SK-N-SH treated with all-trans-retinoic acid at 6 μM for 48 hours (cell line): ENCODE measurements around the gene SLC45A1.

ENCODE experiments used
- ATAC-seq: fragments of 200-7000 bp; cut with Tn5 transposase; 3 replicates; pipeline ENCODE4 v1.9.1; 2020; ENCODE audit warnings: mild to moderate bottlenecking, moderate library complexity
- BACH2 ChIP-seq: fragments of 250-450 bp; sonication (Bioruptor Pico); IDR thresholded peaks from 2 replicates; pipeline ENCODE4 v1.9.0; 2021; ENCODE audit warnings: mild to moderate bottlenecking, borderline replicate concordance
- CSDC2 ChIP-seq: fragments of 250-450 bp; sonication (Bioruptor Pico); IDR thresholded peaks from 2 replicates; pipeline ENCODE4 v1.5.0; 2020; ENCODE audit warnings: mild to moderate bottlenecking, moderate library complexity
- CSRNP3 ChIP-seq: fragments of 250-450 bp; sonication (Bioruptor Pico); IDR thresholded peaks from 2 replicates; pipeline ENCODE4 v1.5.1; 2021; ENCODE audit warnings: mild to moderate bottlenecking, moderate library complexity
- GLIS3 ChIP-seq: fragments of 250-450 bp; sonication (Bioruptor Pico); IDR thresholded peaks from 2 replicates; pipeline ENCODE4 v1.5.0; 2020; ENCODE audit warnings: mild to moderate bottlenecking, moderate library complexity
- ISL1 ChIP-seq: fragments of 250-450 bp; sonication (Bioruptor Pico); IDR thresholded peaks from 2 replicates; pipeline ENCODE4 v2.1.2; 2022; ENCODE audit warnings: mild to moderate bottlenecking, moderate library complexity
- OSR1 ChIP-seq: fragments of 250-450 bp; sonication (Bioruptor Pico); IDR thresholded peaks from 2 replicates; pipeline ENCODE4 v1.8.0; 2022; ENCODE audit warnings: moderate library complexity, mild to moderate bottlenecking, inconsistent platforms
- PATZ1 ChIP-seq: fragments of 250-450 bp; sonication (Bioruptor Pico); IDR thresholded peaks from 2 replicates; pipeline ENCODE4 v1.8.0; 2020; ENCODE audit warnings: mild to moderate bottlenecking, moderate library complexity, borderline replicate concordance
- POU6F1 ChIP-seq: fragments of 250-450 bp; sonication (Bioruptor Pico); IDR thresholded peaks from 2 replicates; pipeline ENCODE4 v1.8.0; 2021; ENCODE audit warnings: low read depth, mild to moderate bottlenecking, moderate library complexity, borderline replicate concordance
- PPARA ChIP-seq: fragments of 250-450 bp; sonication (Bioruptor Pico); IDR thresholded peaks from 2 replicates; pipeline ENCODE4 v1.5.0; 2020; ENCODE audit warnings: mild to moderate bottlenecking, borderline replicate concordance
- RARB ChIP-seq: fragments of 250-450 bp; sonication (Bioruptor Pico); IDR thresholded peaks from 2 replicates; pipeline ENCODE4 v1.8.0; 2021; ENCODE audit warnings: mild to moderate bottlenecking, moderate library complexity
- SNAI2 ChIP-seq: fragments of 250-450 bp; sonication (Bioruptor Pico); IDR thresholded peaks from 2 replicates; pipeline ENCODE4 v1.5.0; 2020; ENCODE audit warnings: mild to moderate bottlenecking, moderate library complexity
- TCF4 ChIP-seq: fragments of 250-450 bp; sonication (Bioruptor Pico); IDR thresholded peaks from 2 replicates; pipeline ENCODE4 v1.8.0; 2021; ENCODE audit warnings: mild to moderate bottlenecking, moderate library complexity, borderline replicate concordance
- TOX ChIP-seq: fragments of 250-450 bp; sonication (Bioruptor Pico); IDR thresholded peaks from 2 replicates; pipeline ENCODE4 v1.8.0; 2021; ENCODE audit warnings: mild to moderate bottlenecking, moderate library complexity, borderline replicate concordance
- TSHZ2 ChIP-seq: fragments of 250-450 bp; sonication (Bioruptor Pico); IDR thresholded peaks from 2 replicates; pipeline ENCODE4 v1.5.0; 2020; ENCODE audit warnings: mild to moderate bottlenecking, moderate library complexity
- ZC3H10 ChIP-seq: fragments of 250-450 bp; sonication (Bioruptor Pico); IDR thresholded peaks from 2 replicates; pipeline ENCODE4 v1.5.1; 2021; ENCODE audit warnings: mild to moderate bottlenecking, moderate library complexity
- ZFP3 ChIP-seq: fragments of 250-450 bp; sonication (Bioruptor Pico); IDR thresholded peaks from 2 replicates; pipeline ENCODE4 v1.5.0; 2020; ENCODE audit warnings: mild to moderate bottlenecking, moderate library complexity
- ZFP30 ChIP-seq: fragments of 450-650 bp; formaldehyde crosslinking; IDR thresholded peaks from 2 replicates; pipeline ENCODE4 v1.5.0; 2022; ENCODE audit warnings: mild to moderate bottlenecking, moderate library complexity
- ZNF565 ChIP-seq: fragments of 450-650 bp; formaldehyde crosslinking; conservative IDR thresholded peaks from 2 replicates; pipeline ENCODE4 v1.5.0; 2020; ENCODE audit warnings: low read depth, mild to moderate bottlenecking, moderate library complexity
- ZNF70 ChIP-seq: fragments of 450-650 bp; formaldehyde crosslinking; IDR thresholded peaks from 2 replicates; pipeline ENCODE4 v1.5.0; 2020; ENCODE audit warnings: mild to moderate bottlenecking, moderate library complexity
- ZNF8 ChIP-seq: fragments of 450-650 bp; formaldehyde crosslinking; IDR thresholded peaks from 2 replicates; pipeline ENCODE4 v1.5.0; 2020; ENCODE audit warnings: mild to moderate bottlenecking, moderate library complexity

The SLC45A1 gene

DNA sequence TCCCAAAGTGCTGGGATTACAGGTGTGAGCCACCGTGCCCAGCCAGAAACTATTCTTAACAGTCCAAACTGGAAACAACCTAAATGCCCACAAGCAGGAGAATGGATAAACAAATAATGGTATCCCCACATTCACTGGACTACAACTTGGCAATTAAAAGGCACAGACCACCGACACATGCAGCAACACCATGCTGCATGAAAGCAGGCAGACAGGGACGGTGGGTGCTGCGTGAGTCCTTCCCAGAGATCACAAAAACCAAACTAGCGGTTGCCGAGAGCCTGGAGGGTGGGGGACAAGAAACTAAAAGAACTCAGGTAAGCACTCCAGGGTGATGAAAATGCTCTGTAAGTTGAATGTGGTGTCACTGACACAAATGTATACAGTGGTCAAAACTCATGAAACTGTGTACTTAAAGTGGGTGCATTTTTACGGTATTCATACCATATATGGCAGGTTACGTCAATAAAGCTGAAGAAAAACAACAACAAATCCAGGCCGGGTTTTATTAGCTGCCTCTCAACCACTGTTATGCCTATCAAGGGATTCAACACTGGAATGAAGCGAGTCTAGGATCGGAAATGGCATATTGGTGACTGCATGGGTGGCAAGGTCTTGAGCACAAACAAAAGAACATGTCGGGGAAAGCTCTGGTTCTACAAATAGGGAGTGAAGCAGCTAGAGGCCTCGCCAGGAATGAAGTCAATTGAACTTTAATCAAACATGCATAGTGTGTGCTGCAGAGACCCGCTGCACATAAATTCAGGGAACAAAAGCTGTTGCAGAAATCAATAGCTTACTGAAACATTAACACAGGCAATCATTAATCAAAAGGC is 52.4 kb downstream of the SLC45A1 start:
- TF ChIP-seq ZNF8 (CRISPR knock-in tag) (no peak), OSR1 (no peak), RARB (CRISPR knock-in tag) (no peak), SNAI2 (no peak), ISL1 (CRISPR knock-in tag) (no peak), POU6F1 (no peak), CSDC2 (no peak)
- TF ChIP-seq, all 23 proteins: peak for 0
- no peak for ATAC-seq

DNA sequence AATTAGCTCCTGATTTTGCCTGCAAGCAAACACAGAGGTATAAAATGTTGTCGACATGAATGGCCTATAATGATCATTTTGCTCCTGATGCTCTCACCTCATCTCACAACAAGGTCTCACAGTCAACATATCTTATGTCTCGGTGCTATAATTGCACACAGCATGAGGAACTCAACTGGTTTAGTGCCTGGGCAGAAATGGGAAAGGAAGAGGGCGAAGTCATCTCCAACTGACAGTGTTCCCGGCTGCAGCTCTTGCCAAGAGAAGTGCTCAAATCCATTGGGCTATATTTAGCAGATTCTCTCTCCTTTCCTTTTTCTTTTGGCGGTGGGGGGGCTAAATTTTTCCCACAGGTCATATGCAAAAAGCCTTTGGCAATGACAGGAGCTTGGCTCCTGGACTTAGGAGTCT is 53.0 kb downstream of the SLC45A1 start:
- TF ChIP-seq ISL1 (CRISPR knock-in tag): no peak
- no peak for TF ChIP-seq TCF4
- TF ChIP-seq ZFP3 (CRISPR knock-in tag): no peak
- no peak for TF ChIP-seq TOX (CRISPR knock-in tag)
- TF ChIP-seq ZC3H10: no peak
- no peak for TF ChIP-seq SNAI2
- TF ChIP-seq PATZ1 (CRISPR knock-in tag): no peak
- no peak for TF ChIP-seq ZNF8 (CRISPR knock-in tag)
- no peak for TF ChIP-seq ZNF70 (CRISPR knock-in tag)
- no peak for TF ChIP-seq BACH2
- no peak for TF ChIP-seq ZFP30 (CRISPR knock-in tag)
- no peak for TF ChIP-seq OSR1
- no peak for TF ChIP-seq ZNF565
- TF ChIP-seq PPARA (CRISPR knock-in tag): no peak
- TF ChIP-seq TSHZ2: no peak
- no peak for TF ChIP-seq POU6F1
- peak; percentile 13; the same call in 1 of the 3 replicates for ATAC-seq

DNA sequence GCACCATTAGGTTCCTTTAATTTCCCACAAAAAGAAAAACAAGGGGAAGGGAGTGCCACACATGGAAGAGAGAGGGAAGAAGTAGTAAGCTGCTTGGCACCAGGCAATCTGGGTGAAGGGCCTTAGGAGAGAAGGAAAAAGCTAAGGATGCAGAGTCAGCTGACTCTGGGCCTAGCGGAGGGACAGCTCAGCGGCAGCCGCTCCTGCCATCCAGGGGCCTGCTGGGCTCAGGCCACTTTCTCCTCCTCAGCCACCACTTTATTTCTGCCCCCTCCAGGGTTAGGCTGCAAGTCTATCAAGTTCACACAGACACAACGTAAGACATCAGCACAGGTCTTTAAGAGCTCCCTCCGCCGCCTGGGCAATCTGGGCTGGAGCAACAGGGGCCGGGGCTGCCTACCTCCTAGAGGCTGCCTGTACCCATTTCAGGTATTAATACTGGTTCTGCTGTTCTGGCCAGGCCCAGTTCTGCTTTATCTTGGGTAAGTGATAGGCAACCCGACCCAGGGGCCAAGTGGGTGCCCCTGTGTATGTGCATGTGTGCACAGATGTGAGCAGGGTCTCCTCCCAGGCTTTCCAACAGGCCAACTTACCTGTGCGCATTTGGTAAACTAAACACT is 53.6 kb downstream of the SLC45A1 start:
- no peak for TF ChIP-seq CSDC2
- TF ChIP-seq PPARA (CRISPR knock-in tag): no peak
- no peak for TF ChIP-seq PATZ1 (CRISPR knock-in tag)
- no peak for TF ChIP-seq CSRNP3
- TF ChIP-seq ISL1 (CRISPR knock-in tag): no peak
- no peak for TF ChIP-seq GLIS3
- no peak for TF ChIP-seq ZFP30 (CRISPR knock-in tag)
- peak; percentile 9; the same call in 1 of the 3 replicates for ATAC-seq
